Heart left ventricle (tissue), 16 donors: ENCODE results near the gene PIAS2. TPM values are rescaled to one million over a fixed set of nuclear protein-coding genes. Genes with fewer than 3 reads are reported as not detected.

Experiments used
- ATAC-seq, 4 donors: fragments of 200-7000 bp; cut with Tn5 transposase; one replicate each; pipeline ENCODE4 v1.9.1; 2020 to 2022; ENCODE audit warnings: moderate library complexity in 4 of 4, mild to moderate bottlenecking in 3 of 4, moderate number of reproducible peaks in 1 of 4
- DNase-seq, 5 donors: peaks; one replicate each; pipeline ENCODE4 v3.0.0-alpha.2; 2020
- H3K27ac ChIP-seq, 12 donors: fragments of 200-600 bp; sonication (generic) in 4 of 12; one replicate each; pipeline versions ENCODE4 v1.5.0 to v1.8.0; 2016 to 2022; ENCODE audit warnings: mild to moderate bottlenecking in 2 of 12
- H3K27me3 ChIP-seq, 9 donors: fragments of 200-600 bp; sonication (generic) in 2 of 9; one replicate each; pipeline versions ENCODE4 v1.5.1 to v1.8.0; 2016 to 2022; ENCODE audit warnings: mild to moderate bottlenecking in 3 of 9
- H3K36me3 ChIP-seq, 9 donors: fragments of 200-600 bp; sonication (generic) in 2 of 9; one replicate each; pipeline versions ENCODE4 v1.5.0 to v1.8.0; 2018 to 2022; ENCODE audit warnings: mild to moderate bottlenecking in 2 of 9
- H3K4me1 ChIP-seq, 12 donors: fragments of 200-600 bp; sonication (generic) in 4 of 12; one replicate each; pipeline versions ENCODE4 v1.5.0 to v1.8.0; 2016 to 2022; ENCODE audit warnings: mild to moderate bottlenecking in 3 of 12
- H3K4me3 ChIP-seq, 12 donors: fragments of 200-600 bp; sonication (generic) in 4 of 12; one replicate each; pipeline versions ENCODE4 v1.5.0 to v1.8.0; 2017 to 2022; ENCODE audit warnings: mild to moderate bottlenecking in 9 of 12, moderate library complexity in 4 of 12
- H3K9me3 ChIP-seq, 12 donors: fragments of 200-600 bp; sonication (generic) in 4 of 12; one replicate each; pipeline versions ENCODE4 v1.5.0 to v1.8.0; 2016 to 2022; ENCODE audit warnings: mild to moderate bottlenecking in 1 of 12
- POLR2A ChIP-seq, 2 donors: fragments of 450-650 bp; IDR thresholded peaks; one replicate each; pipeline ENCODE4 v1.6.1; 2017; ENCODE audit warnings: antibody characterized with exemption in 2 of 2, mild to moderate bottlenecking in 2 of 2, moderate library complexity in 2 of 2
- WGBS, 4 donors: extraction: QIAGEN DNeasy Blood & Tissue Kit in 2 of 4; methylation state at CpG; one replicate each; pipeline versions ENCODE4 v1.1.5 to v1.1.7; 2013 to 2018; 5-methylcytosine and 5-hydroxymethylcytosine counted together
- intact Hi-C, 10 donors: fragments of 100-400 bp; cut with DNase I; formaldehyde crosslinking; loops; one replicate each; pipeline versions ENCODE4 v1.11.1 to v1.14.2; 2022
- polyA plus RNA-seq, 2 donors: library from polyadenylated mRNA; stranded (reverse); fragments of 200-250 nt; gene quantifications; one replicate each; pipeline ENCODE4 v1.2.3, GENCODE V29; 2013
- total RNA-seq, 9 donors: library from RNA; depleted of rRNA in 2 of 9; stranded (reverse); fragments of >200 nt in 2 of 9; fragmentation: NEBNext Ultra II Directional in 3 of 9; extraction: Animal tissue kit (Norgen Biotek cat#: 25700) in 3 of 9; gene quantifications; one replicate each; pipeline versions ENCODE4 v1.1.0 to v1.2.4, GENCODE V29; 2016 to 2023
- TF ChIP-seq, protein P1 (sequence below), 12 donors: fragments of 200-600 bp; sonication (generic) in 4 of 12; IDR thresholded peaks; one replicate each; pipeline versions ENCODE4 v1.5.0 to v1.8.0; 2018 to 2022; ENCODE audit warnings: antibody characterized with exemption in 12 of 12, mild to moderate bottlenecking in 5 of 12
- donor health status: ischemic (EF 13 %, LVEDD 7.1; RV severe dilation, severe dysfunction).
- donor health status: healthy with polysubstance abuse.
- donor health status: DM: no; HTN: yes; CAD: no.
- donor health status: DM: no; HTN: no; CAD: no.
- donor health status: ischemic (EF 25% LVEDD 6.9; RV normal size, moderate dysfunction).
- donor health status: ischemic (EF 25% LVEDD 5.7; RV mildly dilated, moderate dysfunction).
- donor health status: healthy.
- donor health status: DM: yes; HTN: yes; CAD: no.
- donor health status: ischemic (EF 35%, LVEDD 5.7; RV mildly dilated, moderate dysfunction).
- donor health status: nonischemic (EF 11% LVEDD 7.7; RV severe dilation, severe dysfunction).
- donor health status: DM: yes; HTN: yes; CAD: no.
- donor health status: PGD.
- donor health status: ischemic (EF 29% LVEDD 5.4; RV normal size, mild dysfunction).
- donor health status: nonischemic (EF 23%, LVEDD 6.1; RV moderate dilation, normal function).

The PIAS2 gene
- total and polyA plus RNA-seq, 11 donors = 5.4 to 40.7 (median 30.9) TPM

DNA sequence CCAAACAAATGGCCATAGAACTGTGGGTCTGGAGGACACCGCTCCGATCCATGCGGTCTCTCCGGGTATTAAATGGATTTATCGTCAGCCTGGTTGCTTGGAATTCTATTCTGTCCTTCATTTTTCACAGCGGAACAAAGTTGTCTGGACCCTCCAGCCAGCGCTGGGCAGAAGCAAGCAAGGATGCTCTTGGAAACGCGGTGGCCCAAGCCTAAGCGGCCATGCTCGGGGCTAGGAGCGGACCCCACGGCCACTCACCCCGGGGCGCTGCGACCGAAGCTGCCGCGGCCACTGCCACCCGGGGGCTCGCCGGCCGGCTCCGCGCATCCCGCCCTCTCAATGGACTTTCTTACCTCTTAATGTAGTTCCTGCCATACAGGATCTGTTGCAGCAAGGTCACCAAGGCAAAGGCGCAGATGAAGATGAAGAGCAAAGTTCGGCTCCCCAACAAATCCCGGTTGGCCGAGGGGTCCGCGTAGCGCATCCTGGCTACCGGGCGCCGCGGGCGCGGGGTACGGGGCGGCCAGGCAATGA, 161.2 kb downstream of the PIAS2 start:
- DNase-seq (no peak), ATAC-seq (peak in 1 of 4 donors; percentile 6)
- peak overlapping the region; percentile 16 to 68 (median 53) for H3K4me3 ChIP-seq
- WGBS, 4 donors = 2 to 3% (median 3%) methylated on average over 17 to 41 of the region's 41 CpGs
- peaks cover 0 to 53% (median 21%) of the 10 kb centered on the region in 9 donors for H3K27me3 ChIP-seq
- intact Hi-C loops = loop anchor here in 4 of 10 donors (5.0 to 10.0 kb wide), 4 partner anchors 44 to 79 kb away; no protein-coding TSS in a partner anchor
- TF ChIP-seq POLR2A (IDR thresholded peaks at IDR 0.05) = no peak
- TF ChIP-seq, protein P1, sequence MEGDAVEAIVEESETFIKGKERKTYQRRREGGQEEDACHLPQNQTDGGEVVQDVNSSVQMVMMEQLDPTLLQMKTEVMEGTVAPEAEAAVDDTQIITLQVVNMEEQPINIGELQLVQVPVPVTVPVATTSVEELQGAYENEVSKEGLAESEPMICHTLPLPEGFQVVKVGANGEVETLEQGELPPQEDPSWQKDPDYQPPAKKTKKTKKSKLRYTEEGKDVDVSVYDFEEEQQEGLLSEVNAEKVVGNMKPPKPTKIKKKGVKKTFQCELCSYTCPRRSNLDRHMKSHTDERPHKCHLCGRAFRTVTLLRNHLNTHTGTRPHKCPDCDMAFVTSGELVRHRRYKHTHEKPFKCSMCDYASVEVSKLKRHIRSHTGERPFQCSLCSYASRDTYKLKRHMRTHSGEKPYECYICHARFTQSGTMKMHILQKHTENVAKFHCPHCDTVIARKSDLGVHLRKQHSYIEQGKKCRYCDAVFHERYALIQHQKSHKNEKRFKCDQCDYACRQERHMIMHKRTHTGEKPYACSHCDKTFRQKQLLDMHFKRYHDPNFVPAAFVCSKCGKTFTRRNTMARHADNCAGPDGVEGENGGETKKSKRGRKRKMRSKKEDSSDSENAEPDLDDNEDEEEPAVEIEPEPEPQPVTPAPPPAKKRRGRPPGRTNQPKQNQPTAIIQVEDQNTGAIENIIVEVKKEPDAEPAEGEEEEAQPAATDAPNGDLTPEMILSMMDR (IDR thresholded peaks at IDR 0.05) = no peak
- H3K36me3 ChIP-seq = no peaks in the 10 kb centered on the region
- peak overlapping the region in 11 of 12 donors; percentile 0 to 90 (median 75) for H3K27ac ChIP-seq
- H3K9me3 ChIP-seq = no peaks in the 10 kb centered on the region
- H3K4me1 ChIP-seq = peaks cover 0 to 48% (median 11%) of the 10 kb centered on the region in 12 donors

DNA sequence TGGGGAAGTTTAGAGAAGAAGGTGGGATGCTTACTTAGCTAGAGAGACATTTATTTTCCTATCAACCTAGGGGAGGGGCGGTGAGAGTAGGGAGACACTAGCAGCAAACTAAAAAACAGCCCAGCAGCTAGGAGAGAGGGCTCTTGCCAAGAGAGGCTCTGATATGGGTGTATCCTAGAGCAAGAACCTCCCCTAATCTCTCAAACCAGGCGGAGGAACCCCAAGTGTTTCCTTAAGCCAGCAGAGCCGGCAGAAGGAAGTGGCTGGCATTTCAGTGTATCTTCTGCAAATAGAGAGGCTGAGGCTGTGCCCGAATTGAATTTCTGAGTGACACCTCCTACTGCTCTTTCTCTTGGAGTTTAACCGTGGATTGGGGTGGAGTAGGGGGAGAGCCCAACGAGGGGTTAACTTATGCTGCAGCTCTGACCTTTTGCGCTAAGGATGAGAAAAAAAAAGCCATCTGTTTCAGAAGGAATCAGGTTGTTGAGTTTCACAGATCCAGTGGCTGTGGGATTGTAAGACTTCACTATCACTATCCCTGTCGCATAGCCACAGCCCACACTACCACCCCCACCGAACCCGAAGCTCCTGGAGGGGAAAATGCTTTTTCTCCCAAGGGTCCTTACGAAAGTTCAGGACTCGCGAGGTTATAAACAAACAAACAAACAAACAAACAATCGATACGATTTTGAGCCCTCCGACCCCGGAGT, 161.8 kb downstream of the PIAS2 start:
- Histone ChIP-seq H3K36me3 (no peaks in the 10 kb centered on the region), H3K9me3 (no peaks in the 10 kb centered on the region), H3K4me3 (peak overlapping the region in 11 of 12 donors; percentile 31 to 68 (median 53)), H3K27me3 (peaks cover 0 to 47% (median 21%) of the 10 kb centered on the region in 9 donors), H3K4me1 (peaks cover 0 to 42% (median 11%) of the 10 kb centered on the region in 12 donors), H3K27ac (peak overlapping the region in 8 of 12 donors; percentile 43 to 90 (median 84))
- intact Hi-C loops = loop anchor here in 4 of 10 donors (5.0 to 10.0 kb wide), 4 partner anchors 43 to 78 kb away; no protein-coding TSS in a partner anchor
- TF ChIP-seq, protein P1 (IDR thresholded peaks at IDR 0.05) = peak in 1 of 12 donors; percentile 4
- no peak for TF ChIP-seq POLR2A (IDR thresholded peaks at IDR 0.05)
- ATAC-seq = no peak
- DNase-seq = no peak
- WGBS, 4 donors = 11 to 14% (median 12%) methylated on average over 17 of the region's 17 CpGs

DNA sequence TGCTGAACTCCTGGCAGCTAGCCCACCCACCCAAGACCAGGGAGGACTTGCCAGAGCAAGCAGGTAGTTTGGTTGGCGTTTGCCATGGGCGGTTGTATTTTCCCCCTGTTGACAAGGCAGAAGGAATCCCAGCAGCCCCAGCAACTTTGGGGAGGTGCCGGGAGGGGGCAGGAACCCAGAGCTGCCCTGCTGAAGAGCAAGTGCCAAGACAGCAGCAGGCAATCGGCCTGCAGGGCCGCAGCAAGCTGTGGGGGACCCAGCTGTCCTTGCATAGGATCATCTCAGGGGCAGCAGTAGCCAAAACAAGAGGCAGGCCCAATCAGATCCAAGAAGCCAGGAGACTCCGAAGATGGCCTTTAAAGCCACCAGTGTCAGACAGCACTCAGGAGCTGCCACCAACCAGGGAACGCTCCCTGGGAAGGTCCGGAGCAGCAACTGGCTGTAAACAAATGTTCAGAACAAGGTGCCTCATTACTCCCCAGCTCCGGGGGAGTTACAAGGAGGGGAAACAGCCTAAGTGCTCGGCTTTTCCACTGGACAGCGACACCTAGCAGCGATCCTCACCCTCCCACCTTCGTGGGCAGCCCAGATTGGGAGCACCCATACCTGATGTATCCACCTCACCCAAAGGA, 162.5 kb downstream of the PIAS2 start:
- H3K9me3 ChIP-seq = no peaks in the 10 kb centered on the region
- H3K4me1 ChIP-seq = peaks cover 0 to 35% (median 10%) of the 10 kb centered on the region in 12 donors
- no peaks in the 10 kb centered on the region for H3K36me3 ChIP-seq
- DNase-seq (peak in 2 of 5 donors; percentile 34 to 41), ATAC-seq (peak; percentile 7 to 44 (median 30))
- whole genome bisulfite sequencing, 4 donors = 28 to 38% (median 33%) methylated on average over 9 to 13 of the region's 13 CpGs
- no peak for TF ChIP-seq POLR2A (IDR thresholded peaks at IDR 0.05)
- TF ChIP-seq, protein P1 (IDR thresholded peaks at IDR 0.05) = peak in 8 of 12 donors; percentile 8 to 46 (median 24)
- peak overlapping the region in 8 of 12 donors; percentile 32 to 90 (median 46) for H3K27ac ChIP-seq
- intact Hi-C loops = loop anchor here in 4 of 10 donors (5.0 to 10.0 kb wide), 4 partner anchors 42 to 77 kb away; no protein-coding TSS in a partner anchor
- H3K27me3 ChIP-seq = peaks cover 0 to 40% (median 18%) of the 10 kb centered on the region in 9 donors
- peak overlapping the region in 5 of 12 donors; percentile 7 to 68 (median 53) for H3K4me3 ChIP-seq
